HepG2 (cell line): ENCODE data around the gene DIPK1B. TPM values are rescaled to one million over a fixed set of nuclear protein-coding genes. Genes with fewer than 3 reads are reported as not detected.

Experiments used
- ATAC-seq: fragments of 200-7000 bp; cut with Tn5 transposase; 3 replicates; pipeline ENCODE4 v1.9.1; 2020; ENCODE audit warnings: mild to moderate bottlenecking, moderate library complexity
- BruUV-seq: library from RNA; stranded (reverse); fragments of 400-500 nt; replicated peaks from 2 replicates; lab custom pipeline; 2021; lab: Mats Ljungman, UMichigan
- CTCF ChIA-PET: fragments of 300-600 bp; formaldehyde crosslinking; extraction: SDS; loops from one replicate; lab custom pipeline; 2021; ENCODE audit warnings: low total read pairs, inconsistent platforms, low intra/inter-chr PET ratio; lab: Yijun Ruan, JAX
- POLR2A ChIA-PET: fragments of 350-600 bp; sonication (Branson Sonifier 250); formaldehyde crosslinking; loops from one replicate; lab custom pipeline; 2020; ENCODE audit warnings: antibody characterized with exemption, inconsistent platforms; lab: Yijun Ruan, JAX
- DNase-seq: peaks from one replicate; pipeline ENCODE4 v3.0.0-alpha.2; 2015; ENCODE audit warnings: low spot score
- FAIRE-seq: peaks from 3 replicates; lab custom pipeline; 2011; peaks lifted over from hg19 to GRCh38; lab: Jason Lieb, UNC
- H2AFZ ChIP-seq: one replicate; pipeline ENCODE4 v1.6.1; 2011; ENCODE audit warnings: low read length, inconsistent platforms
- H3K27ac ChIP-seq: fragments of 300-600 bp; 3 replicates; pipeline ENCODE4 v1.8.0; 2011; ENCODE audit warnings: mixed run types, mild to moderate bottlenecking, mixed read lengths, low read length, inconsistent platforms; ENCODE audit not compliant: insufficient read depth; ENCODE audit errors: extremely low read length
- H3K27me3 ChIP-seq, 2 experiments: fragments of 200-600 bp in 1 of 2; 2 replicates in 1 of 2; 3 replicates in 1 of 2; pipeline versions ENCODE4 v1.6.0 to v1.8.0; 2011; ENCODE audit warnings: low read length in 2 of 2, mild to moderate bottlenecking in 2 of 2, moderate library complexity in 2 of 2, inconsistent platforms in 1 of 2; ENCODE audit not compliant: insufficient read depth in 2 of 2, control insufficient read depth in 1 of 2
- H3K36me3 ChIP-seq, 2 experiments: fragments of 200-600 bp in 1 of 2; replicated peaks in 1 of 2; 2 replicates in 1 of 2; 3 replicates in 1 of 2; pipeline versions ENCODE4 v1.5.1 to v1.8.0; 2011; ENCODE audit warnings: low read length in 2 of 2, inconsistent platforms in 1 of 2; ENCODE audit not compliant: insufficient read depth in 2 of 2, control insufficient read depth in 1 of 2
- H3K4me1 ChIP-seq: 2 replicates; pipeline ENCODE4 v1.5.1; 2012; ENCODE audit warnings: low read length, inconsistent platforms; ENCODE audit not compliant: insufficient read depth
- H3K4me2 ChIP-seq: 2 replicates; pipeline ENCODE4 v1.6.0; 2011; ENCODE audit warnings: low read depth, low read length, inconsistent platforms
- H3K4me3 ChIP-seq, 3 experiments: fragments of 200-600 bp in 1 of 3; sonication (generic), shearing (Covaris generic) in 1 of 3; replicated peaks in 1 of 3; 2 replicates each; pipeline ENCODE4 v1.5.1; 2011 to 2016; ENCODE audit warnings: low read length in 3 of 3, inconsistent platforms in 2 of 3, low read depth in 2 of 3, mild to moderate bottlenecking in 2 of 3, control low read depth in 1 of 3, mixed read lengths in 1 of 3; ENCODE audit not compliant: insufficient read depth in 1 of 3
- H3K79me2 ChIP-seq: one replicate; pipeline ENCODE4 v1.6.1; 2011; ENCODE audit warnings: low read length, inconsistent platforms; ENCODE audit not compliant: insufficient read depth
- H3K9ac ChIP-seq: 2 replicates; pipeline ENCODE4 v1.6.0; 2011; ENCODE audit warnings: mild to moderate bottlenecking, low read depth, low read length, inconsistent platforms; ENCODE audit not compliant: insufficient read depth
- H3K9me3 ChIP-seq: 2 replicates; pipeline ENCODE4 v1.5.1; 2012; ENCODE audit warnings: mild to moderate bottlenecking, low read length
- H4K20me1 ChIP-seq: 2 replicates; pipeline ENCODE4 v1.6.0; 2011; ENCODE audit warnings: inconsistent platforms, mild to moderate bottlenecking, low read length, moderate library complexity; ENCODE audit not compliant: insufficient read depth
- CBFB ChIP-seq: sonication (generic); formaldehyde crosslinking; IDR thresholded peaks from 2 replicates; pipeline ENCODE4 v1.4.0; 2020; ENCODE audit warnings: missing genetic modification reagents
- KDM1A ChIP-seq: IDR thresholded peaks from 2 replicates; pipeline ENCODE4 v1.6.1; 2016; ENCODE audit warnings: missing compliant biosample characterization
- MTERF4 ChIP-seq: sonication (generic); formaldehyde crosslinking; IDR thresholded peaks from 2 replicates; pipeline ENCODE4 v1.8.0; 2023; ENCODE audit warnings: mild to moderate bottlenecking, missing genetic modification reagents
- PCBP1 ChIP-seq: fragments of 200-400 bp; formaldehyde crosslinking; IDR thresholded peaks from 2 replicates; pipeline ENCODE4 v1.6.1; 2017; ENCODE audit warnings: mild to moderate bottlenecking, low read depth, low read length, borderline replicate concordance
- POLR2AphosphoS5 ChIP-seq: IDR thresholded peaks from 2 replicates; pipeline ENCODE4 v1.6.1; 2012; ENCODE audit warnings: low read depth, low read length
- SIN3A ChIP-seq: IDR thresholded peaks from 2 replicates; pipeline ENCODE4 v1.6.1; 2011; ENCODE audit warnings: low read depth, mild to moderate bottlenecking, control low read depth, low read length, borderline replicate concordance
- ZNF589 ChIP-seq: sonication (generic); formaldehyde crosslinking; conservative IDR thresholded peaks from 2 replicates; pipeline ENCODE4 v1.8.0; 2022; ENCODE audit warnings: mild to moderate bottlenecking, moderate library complexity, missing genetic modification reagents
- ZNF598 ChIP-seq: sonication (generic); formaldehyde crosslinking; IDR thresholded peaks from 2 replicates; pipeline ENCODE4 v1.5.1; 2020; ENCODE audit warnings: mild to moderate bottlenecking, missing genetic modification reagents, borderline replicate concordance
- ZNF687 ChIP-seq: sonication (generic); formaldehyde crosslinking; IDR thresholded peaks from 2 replicates; pipeline ENCODE4 v1.5.1; 2020; ENCODE audit warnings: mild to moderate bottlenecking, missing genetic modification reagents, moderate library complexity
- ZNF761 ChIP-seq: sonication (generic); formaldehyde crosslinking; conservative IDR thresholded peaks from 2 replicates; pipeline ENCODE4 v1.4.0; 2020; ENCODE audit warnings: mild to moderate bottlenecking, missing genetic modification reagents
- ZNF841 ChIP-seq: sonication (generic); formaldehyde crosslinking; IDR thresholded peaks from 2 replicates; pipeline ENCODE4 v1.8.1; 2023; ENCODE audit warnings: missing genetic modification reagents, borderline replicate concordance
- ZSCAN30 ChIP-seq: sonication (generic); formaldehyde crosslinking; IDR thresholded peaks from 2 replicates; pipeline ENCODE4 v1.5.0; 2020; ENCODE audit warnings: mild to moderate bottlenecking, missing genetic modification reagents
- WGBS: methylation state at CpG from one replicate; pipeline ENCODE4 v1.1.6; 2017; ENCODE audit warnings: low lambda C conversion rate; 5-methylcytosine and 5-hydroxymethylcytosine counted together
- in situ Hi-C: cut with HindIII; loops from 2 replicates; pipeline ENCODE4 v1.10.0; 2017; ENCODE audit warnings: low pct_unique_long_range_greater_than_20kb; ENCODE audit not compliant: extremely low pct_ligation_motif_present
- intact Hi-C: fragments of 100-400 bp; cut with micrococcal nuclease; formaldehyde crosslinking; loops from one replicate; pipeline ENCODE4 v1.10.0; 2022; ENCODE audit not compliant: unreplicated experiment
- polyA plus RNA-seq, 8 experiments: library from polyadenylated mRNA; depleted of rRNA in 3 of 8; stranded (reverse) in 7 of 8; unstranded in 1 of 8; fragments of >200 nt; fragmentation: Illumina TruSeq in 4 of 8; extraction: Trizol in 4 of 8; gene quantifications; 2 replicates each; pipeline versions ENCODE4 v1.2.1 to v1.2.3, GENCODE V29; 2011 to 2016; ENCODE audit warnings: low read depth in 4 of 8, missing spikeins in 1 of 8, mixed read lengths in 1 of 8; ENCODE audit not compliant: insufficient read depth in 1 of 8
- total RNA-seq, 5 experiments: library from RNA; depleted of rRNA; stranded (reverse); fragments of >200 nt; fragmentation: Illumina TruSeq; extraction: Trizol; gene quantifications; 2 replicates each; pipeline ENCODE4 v1.2.3, GENCODE V29; 2016; ENCODE audit warnings: low read depth in 1 of 5
- TF ChIP-seq, protein P1 (sequence below): sonication (generic); formaldehyde crosslinking; IDR thresholded peaks from 2 replicates; pipeline ENCODE4 v1.4.0; 2020; ENCODE audit warnings: mild to moderate bottlenecking, missing genetic modification reagents, borderline replicate concordance

DIPK1B gene
- total and polyA plus RNA-seq, 2 of the 13 experiments (the other 11 are each of a cell fraction or from before 2014, with no cell fraction given) = 0.18 to 3.9 TPM

DNA sequence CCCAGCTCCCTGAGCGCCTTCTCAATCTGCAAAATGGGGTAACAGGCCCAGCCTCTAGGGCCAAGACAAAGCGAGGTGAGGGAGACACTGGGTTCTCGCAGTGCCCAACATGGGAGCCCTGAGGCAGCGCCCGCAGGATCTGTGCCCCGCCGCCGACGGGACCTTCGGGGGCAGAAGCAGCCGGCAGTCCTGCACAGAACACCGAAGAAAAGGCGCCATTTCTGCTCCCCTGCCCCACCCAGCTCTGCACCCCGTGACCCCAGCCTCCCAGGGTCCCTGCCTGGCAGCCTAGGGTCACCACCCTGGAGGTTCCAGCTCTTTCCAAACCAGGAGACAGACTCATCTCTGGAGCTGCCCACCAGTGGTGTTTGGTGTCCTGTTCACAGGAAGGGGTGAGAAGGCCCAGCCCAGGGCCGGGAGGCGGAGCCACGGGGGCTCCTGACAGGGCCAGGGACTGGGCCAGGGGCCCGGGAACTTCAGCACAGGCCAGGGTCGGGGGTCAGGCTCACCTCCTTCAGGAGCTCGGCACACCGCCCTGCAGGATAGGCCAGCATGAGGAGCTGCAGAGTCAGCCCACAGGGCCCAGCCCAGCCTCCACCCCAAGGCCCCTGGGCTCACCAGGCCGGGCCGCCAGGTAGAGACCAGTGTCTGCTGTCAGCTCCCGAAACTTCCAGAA, 42.4 kb downstream of the DIPK1B start:
- H3K9me3 ChIP-seq = peaks cover 15% of the 10 kb centered on the region
- intact Hi-C loops = no loop called here
- DNase-seq (no peak), ATAC-seq (peak; percentile 48), FAIRE-seq (no peak)
- no peak overlapping the region for H3K27ac ChIP-seq
- peak overlapping the region; percentile 30; the same call in 1 of the 2 replicates for H3K4me2 ChIP-seq
- no peak overlapping the region for H3K9ac ChIP-seq
- no TSS peak for BruUV-seq
- no peak overlapping the region for H2AFZ ChIP-seq
- ChIA-PET POLR2A (interaction anchor here (0.8 kb wide), 1 partner anchor 27 kb away, joined by 3 read pairs; no protein-coding TSS in a partner anchor), CTCF (no interaction called here)
- H3K79me2 ChIP-seq = no peaks in the 10 kb centered on the region
- H3K4me3 ChIP-seq = no peak overlapping the region
- TF ChIP-seq KDM1A (CRISPR knock-in tag) (no peak), POLR2AphosphoS5 (no peak), ZNF841 (no peak), SIN3A (no peak), PCBP1 (0 out of 2 replicates have a peak, but pooled peaks have one; percentile 15), MTERF4 (CRISPR knock-in tag) (no peak), ZNF687 (CRISPR knock-in tag) (peak; percentile 60; the same call in 1 of the 2 replicates), ZSCAN30 (CRISPR knock-in tag) (no peak), ZNF598 (no peak), ZNF589 (CRISPR knock-in tag) (no peak), CBFB (CRISPR knock-in tag) (no peak), ZNF761 (no peak)
- TF ChIP-seq, protein P1, sequence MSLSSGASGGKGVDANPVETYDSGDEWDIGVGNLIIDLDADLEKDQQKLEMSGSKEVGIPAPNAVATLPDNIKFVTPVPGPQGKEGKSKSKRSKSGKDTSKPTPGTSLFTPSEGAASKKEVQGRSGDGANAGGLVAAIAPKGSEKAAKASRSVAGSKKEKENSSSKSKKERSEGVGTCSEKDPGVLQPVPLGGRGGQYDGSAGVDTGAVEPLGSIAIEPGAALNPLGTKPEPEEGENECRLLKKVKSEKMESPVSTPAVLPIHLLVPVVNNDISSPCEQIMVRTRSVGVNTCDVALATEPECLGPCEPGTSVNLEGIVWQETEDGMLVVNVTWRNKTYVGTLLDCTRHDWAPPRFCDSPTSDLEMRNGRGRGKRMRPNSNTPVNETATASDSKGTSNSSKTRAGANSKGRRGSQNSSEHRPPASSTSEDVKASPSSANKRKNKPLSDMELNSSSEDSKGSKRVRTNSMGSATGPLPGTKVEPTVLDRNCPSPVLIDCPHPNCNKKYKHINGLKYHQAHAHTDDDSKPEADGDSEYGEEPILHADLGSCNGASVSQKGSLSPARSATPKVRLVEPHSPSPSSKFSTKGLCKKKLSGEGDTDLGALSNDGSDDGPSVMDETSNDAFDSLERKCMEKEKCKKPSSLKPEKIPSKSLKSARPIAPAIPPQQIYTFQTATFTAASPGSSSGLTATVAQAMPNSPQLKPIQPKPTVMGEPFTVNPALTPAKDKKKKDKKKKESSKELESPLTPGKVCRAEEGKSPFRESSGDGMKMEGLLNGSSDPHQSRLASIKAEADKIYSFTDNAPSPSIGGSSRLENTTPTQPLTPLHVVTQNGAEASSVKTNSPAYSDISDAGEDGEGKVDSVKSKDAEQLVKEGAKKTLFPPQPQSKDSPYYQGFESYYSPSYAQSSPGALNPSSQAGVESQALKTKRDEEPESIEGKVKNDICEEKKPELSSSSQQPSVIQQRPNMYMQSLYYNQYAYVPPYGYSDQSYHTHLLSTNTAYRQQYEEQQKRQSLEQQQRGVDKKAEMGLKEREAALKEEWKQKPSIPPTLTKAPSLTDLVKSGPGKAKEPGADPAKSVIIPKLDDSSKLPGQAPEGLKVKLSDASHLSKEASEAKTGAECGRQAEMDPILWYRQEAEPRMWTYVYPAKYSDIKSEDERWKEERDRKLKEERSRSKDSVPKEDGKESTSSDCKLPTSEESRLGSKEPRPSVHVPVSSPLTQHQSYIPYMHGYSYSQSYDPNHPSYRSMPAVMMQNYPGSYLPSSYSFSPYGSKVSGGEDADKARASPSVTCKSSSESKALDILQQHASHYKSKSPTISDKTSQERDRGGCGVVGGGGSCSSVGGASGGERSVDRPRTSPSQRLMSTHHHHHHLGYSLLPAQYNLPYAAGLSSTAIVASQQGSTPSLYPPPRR (CRISPR knock-in tag) = no peak
- H4K20me1 ChIP-seq = no peaks in the 10 kb centered on the region
- H3K36me3 ChIP-seq = no peaks in the 10 kb centered on the region
- peaks cover 8 to 43% of the 10 kb centered on the region in 2 experiments; a peak in 4 of 5 replicates for H3K27me3 ChIP-seq
- in situ Hi-C loops = no loop called here
- WGBS = 87% methylated on average over 8 of the region's 24 CpGs
- peaks cover 12% of the 10 kb centered on the region; the same call in 1 of the 2 replicates for H3K4me1 ChIP-seq
